Activated CD4-positive, alpha-beta T cell treated with anti-CD3 and anti-CD28 coated beads, Interleukin-2, amount 50 U/mL, for 48 hours (primary cell): ENCODE measurements around the gene TNFRSF18.
A peak's percentile ranks its signal among the peaks of the same experiment; 100 is the strongest.

Source experiments
- DNase-seq, 2 experiments: peaks; one replicate each; pipeline ENCODE4 v3.0.0-alpha.2; 2020

TNFRSF18 gene

GRCh38 chr1:1162597-1163537 lies 43.5 kb downstream of the TNFRSF18 start:
- DNase-seq, result no peak

- no peak for DNase-seq
Measured at GRCh38 chr1:1161683-1162079, 44.7 kb downstream of the TNFRSF18 start.

GRCh38 chr1:1161078-1161682 lies 45.2 kb downstream of the TNFRSF18 start:
- no peak for DNase-seq

- no peak for DNase-seq
Measured at GRCh38 chr1:1160281-1160930, 46.0 kb downstream of the TNFRSF18 start.

GRCh38 chr1:1157914-1158710 lies 48.3 kb downstream of the TNFRSF18 start:
- peak; percentile 32 to 34 for DNase-seq

GRCh38 chr1:1157426-1157913 lies 48.9 kb downstream of the TNFRSF18 start:
- DNase-seq, result peak; percentile 81 to 85

GRCh38 chr1:1157033-1157365 lies 49.4 kb downstream of the TNFRSF18 start:
- DNase-seq, result no peak

- DNase-seq, result no peak
Measured at GRCh38 chr1:1156140-1157032, 50.0 kb downstream of the TNFRSF18 start.

- no peak for DNase-seq
Measured at GRCh38 chr1:1155258-1155657, 51.1 kb downstream of the TNFRSF18 start.

GRCh38 chr1:1153874-1154273 lies 52.5 kb downstream of the TNFRSF18 start:
- DNase-seq, result no peak
